OCI-LY7 (cell line): ENCODE measurements around the gene ERN1. TPM values are rescaled to one million over a fixed set of nuclear protein-coding genes. Genes with fewer than 3 reads are reported as not detected.

Source experiments
- BruUV-seq: library from RNA; stranded (reverse); fragments of 400-500 nt; replicated peaks from 2 replicates; lab custom pipeline; 2021; lab: Mats Ljungman, UMichigan
- CTCF ChIA-PET: fragments of 300-600 bp; sonication (Branson Sonifier 250); formaldehyde crosslinking; loops from one replicate; lab custom pipeline; 2022; ENCODE audit warnings: antibody characterized with exemption; ENCODE audit not compliant: unreplicated experiment; lab: Charles Lee
- POLR2A ChIA-PET: fragments of 300-600 bp; sonication (Branson Sonifier 250); formaldehyde crosslinking; loops from one replicate; lab custom pipeline; 2022; ENCODE audit warnings: antibody characterized with exemption; lab: Charles Lee
- DNase-seq: peaks from one replicate; pipeline ENCODE4 v3.0.0-alpha.2; 2015; ENCODE audit warnings: low spot score
- H2AFZ ChIP-seq: fragments of 200-600 bp; sonication (generic), shearing (Covaris generic); 2 replicates; pipeline ENCODE4 v1.6.1; 2014; ENCODE audit warnings: mild to moderate bottlenecking, antibody characterized with exemption, low read length, moderate library complexity
- H3K27ac ChIP-seq: fragments of 200-600 bp; sonication (generic); 2 replicates; pipeline ENCODE4 v1.5.1; 2014; ENCODE audit warnings: mixed run types, low read depth, mild to moderate bottlenecking, moderate library complexity, low read length, inconsistent platforms; ENCODE audit not compliant: poor library complexity, severe bottlenecking
- H3K36me3 ChIP-seq: fragments of 200-600 bp; sonication (generic); 2 replicates; pipeline ENCODE4 v1.6.1; 2014; ENCODE audit warnings: mild to moderate bottlenecking, antibody characterized with exemption, low read length, moderate library complexity, mixed read lengths; ENCODE audit not compliant: insufficient read depth
- H3K4me1 ChIP-seq: fragments of 200-600 bp; sonication (generic); 2 replicates; pipeline ENCODE4 v1.5.1; 2014; ENCODE audit warnings: mild to moderate bottlenecking, low read length; ENCODE audit not compliant: insufficient read depth, poor library complexity, severe bottlenecking
- H3K4me2 ChIP-seq: fragments of 200-600 bp; sonication (generic); 2 replicates; pipeline ENCODE4 v1.6.1; 2014; ENCODE audit warnings: mild to moderate bottlenecking, low read length
- H3K4me3 ChIP-seq: fragments of 200-600 bp; sonication (generic); 2 replicates; pipeline ENCODE4 v1.5.1; 2014; ENCODE audit warnings: mild to moderate bottlenecking, low read depth, low read length; ENCODE audit not compliant: poor library complexity, severe bottlenecking
- H3K79me2 ChIP-seq: fragments of 200-600 bp; sonication (generic); 2 replicates; pipeline ENCODE4 v1.6.1; 2016; ENCODE audit warnings: low read depth, mild to moderate bottlenecking, low read length, moderate library complexity, mixed read lengths; ENCODE audit not compliant: insufficient read depth
- H3K9me2 ChIP-seq: fragments of 200-600 bp; sonication (generic); 2 replicates; pipeline ENCODE4 v1.6.1; 2016; ENCODE audit warnings: mild to moderate bottlenecking, low read length, mixed read lengths; ENCODE audit not compliant: insufficient read depth
- H3K9me3 ChIP-seq: fragments of 200-600 bp; sonication (generic); 2 replicates; pipeline ENCODE4 v1.6.1; 2014; ENCODE audit warnings: mild to moderate bottlenecking, mixed run types, low read length, mixed read lengths
- H4K20me1 ChIP-seq: fragments of 200-600 bp; sonication (generic); 2 replicates; pipeline ENCODE4 v1.6.1; 2014; ENCODE audit warnings: mild to moderate bottlenecking, antibody characterized with exemption, low read length, moderate library complexity, mixed read lengths; ENCODE audit not compliant: insufficient read depth
- EZH2phosphoT487 ChIP-seq: fragments of 200-600 bp; sonication (generic); IDR thresholded peaks from 2 replicates; pipeline ENCODE4 v1.6.1; 2018; ENCODE audit warnings: low read depth, borderline replicate concordance, mild to moderate bottlenecking, mixed run types, antibody characterized with exemption, low read length, moderate library complexity, mixed read lengths
- intact Hi-C: fragments of 100-400 bp; cut with micrococcal nuclease; formaldehyde crosslinking; loops from one replicate; pipeline ENCODE4 v1.10.0; 2022; ENCODE audit not compliant: unreplicated experiment
- total RNA-seq, 2 experiments: library from RNA; depleted of rRNA in 1 of 2; stranded (reverse); fragments of >200 nt in 1 of 2; shearing (Covaris generic) in 1 of 2; gene quantifications; 2 replicates each; pipeline ENCODE4 v1.2.3, GENCODE V29; 2014 to 2022
- TF ChIP-seq, protein P1 (sequence below): fragments of 200-600 bp; sonication (generic); conservative IDR thresholded peaks from 2 replicates; pipeline ENCODE4 v1.5.1; 2014; ENCODE audit warnings: mild to moderate bottlenecking, antibody characterized with exemption, low read length, moderate library complexity, mixed read lengths

The ERN1 gene
- total RNA-seq, 2 experiments from 2014 or later: 22.0 to 70.3 TPM

GRCh38 chr17:64090144-64090543, 39.8 kb downstream of the ERN1 start:
- peaks cover 66% of the 10 kb centered on the region for H3K4me1 ChIP-seq

DNA sequence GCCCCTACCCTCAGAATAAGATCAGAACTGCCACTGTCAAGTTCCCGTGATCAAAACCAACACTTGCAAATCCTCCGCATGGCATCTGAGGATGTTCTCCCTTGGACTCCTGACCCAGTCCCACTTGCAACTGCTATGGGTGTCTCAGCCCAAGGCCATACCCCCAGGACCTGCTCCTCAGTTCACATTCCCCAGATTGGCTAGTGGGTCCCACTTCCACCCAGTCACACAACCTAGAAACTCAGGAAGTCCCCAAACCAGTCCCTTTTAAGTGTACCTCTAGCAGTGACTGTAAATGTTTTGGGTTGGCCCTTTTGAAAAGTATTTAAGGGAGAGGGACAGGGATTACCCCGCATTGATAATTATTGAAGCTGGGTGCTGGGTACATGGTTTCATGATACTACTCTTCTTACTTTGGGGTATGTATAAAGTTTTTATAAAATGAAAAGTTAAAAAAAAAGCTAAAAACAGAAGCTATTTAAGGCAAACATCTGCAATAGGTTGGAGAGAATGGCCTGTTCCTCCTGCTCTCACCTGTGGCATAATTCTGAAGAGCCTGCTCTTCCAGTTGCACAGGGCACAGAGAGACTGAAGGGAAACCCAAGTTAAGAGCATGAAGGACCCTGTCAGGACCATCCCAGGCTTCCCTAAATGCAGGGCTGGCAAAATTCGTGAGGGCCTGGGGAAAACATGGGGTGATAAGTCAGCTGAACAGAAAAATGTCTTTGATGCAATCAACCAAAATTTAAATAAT, 42.5 kb downstream of the ERN1 start:
- TF ChIP-seq, protein P1, sequence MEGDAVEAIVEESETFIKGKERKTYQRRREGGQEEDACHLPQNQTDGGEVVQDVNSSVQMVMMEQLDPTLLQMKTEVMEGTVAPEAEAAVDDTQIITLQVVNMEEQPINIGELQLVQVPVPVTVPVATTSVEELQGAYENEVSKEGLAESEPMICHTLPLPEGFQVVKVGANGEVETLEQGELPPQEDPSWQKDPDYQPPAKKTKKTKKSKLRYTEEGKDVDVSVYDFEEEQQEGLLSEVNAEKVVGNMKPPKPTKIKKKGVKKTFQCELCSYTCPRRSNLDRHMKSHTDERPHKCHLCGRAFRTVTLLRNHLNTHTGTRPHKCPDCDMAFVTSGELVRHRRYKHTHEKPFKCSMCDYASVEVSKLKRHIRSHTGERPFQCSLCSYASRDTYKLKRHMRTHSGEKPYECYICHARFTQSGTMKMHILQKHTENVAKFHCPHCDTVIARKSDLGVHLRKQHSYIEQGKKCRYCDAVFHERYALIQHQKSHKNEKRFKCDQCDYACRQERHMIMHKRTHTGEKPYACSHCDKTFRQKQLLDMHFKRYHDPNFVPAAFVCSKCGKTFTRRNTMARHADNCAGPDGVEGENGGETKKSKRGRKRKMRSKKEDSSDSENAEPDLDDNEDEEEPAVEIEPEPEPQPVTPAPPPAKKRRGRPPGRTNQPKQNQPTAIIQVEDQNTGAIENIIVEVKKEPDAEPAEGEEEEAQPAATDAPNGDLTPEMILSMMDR: no peak
- TF ChIP-seq EZH2phosphoT487: no peak
- no peaks in the 10 kb centered on the region for H4K20me1 ChIP-seq
- no peak for DNase-seq
- peaks cover 10% of the 10 kb centered on the region; the same call in 1 of the 2 replicates for H3K79me2 ChIP-seq
- H3K36me3 ChIP-seq: peaks cover 16% of the 10 kb centered on the region; the same call in 1 of the 2 replicates
- H3K4me1 ChIP-seq: peaks cover 85% of the 10 kb centered on the region
- H3K9me3 ChIP-seq: no peaks in the 10 kb centered on the region
- no peaks in the 10 kb centered on the region for H3K9me2 ChIP-seq
- intact Hi-C loops: no loop called here
- no TSS peak for BruUV-seq
- no peak overlapping the region for H3K4me2 ChIP-seq
- POLR2A ChIA-PET: interaction anchor here (0.7 to 1.9 kb wide), 6 partner anchors 9 to 34 kb away, joined by 3 to 8 read pairs (median 4); no protein-coding TSS in a partner anchor
- no peak overlapping the region for H2AFZ ChIP-seq
- no peak overlapping the region for H3K27ac ChIP-seq
- H3K4me3 ChIP-seq: no peak overlapping the region
- CTCF ChIA-PET: interaction anchor here (1.0 to 1.3 kb wide), 2 partner anchors 10 to 141 kb away, joined by 3 read pairs; no protein-coding TSS in a partner anchor

More at GRCh38 chr17:64090144-64090543, 39.8 kb downstream of the ERN1 start:
- Histone ChIP-seq H3K36me3 (peaks cover 21% of the 10 kb centered on the region), H3K4me2 (no peak overlapping the region), H3K27ac (no peak overlapping the region), H2AFZ (no peak overlapping the region), H3K9me3 (no peaks in the 10 kb centered on the region), H3K79me2 (no peaks in the 10 kb centered on the region; the same call in 1 of the 2 replicates), H3K9me2 (no peaks in the 10 kb centered on the region), H4K20me1 (no peaks in the 10 kb centered on the region), H3K4me3 (no peak overlapping the region)
- intact Hi-C loops: no loop called here
- ChIA-PET POLR2A (interaction anchor here (0.7 to 1.0 kb wide), 3 partner anchors 14 to 70 kb away, joined by 3 read pairs; partner anchors contain the start of gene ICAM2), CTCF (no interaction called here)
- TF ChIP-seq, protein P1: no peak
- no peak for TF ChIP-seq EZH2phosphoT487
- no peak for DNase-seq
- no TSS peak for BruUV-seq
